ENCODE measurements around the gene BLID. TPM values are rescaled to one million over a fixed set of nuclear protein-coding genes. Genes with fewer than 3 reads are reported as not detected.

The BLID gene
- total and polyA plus RNA-seq, 10 of the 15 experiments (the other 5 are each of a cell fraction or from before 2014, with no cell fraction given), result not detected

GRCh38 chr11:122149202-122149601 is 33.2 kb upstream of the BLID start:
- POLR2A ChIA-PET, result no interaction called here
- DNase-seq (ENCODE audit: low read depth, low spot score), result no peak
- no peak overlapping the region for H2AFZ ChIP-seq (ENCODE audit: control insufficient read depth, low read depth, low read length)
- no peaks in the 10 kb centered on the region for H3K27me3 ChIP-seq (replicated peaks in 1 of 2; ENCODE audit: control insufficient read depth in 2 of 2, insufficient read depth in 2 of 2, low read length in 1 of 2)
- RAD21 ChIA-PET (ENCODE audit: unreplicated experiment), result no interaction called here
- in situ Hi-C loops (cut with MboI), result no loop called here
- TF ChIP-seq ZBTB11 (CRISPR knock-in tag; IDR thresholded peaks at IDR 0.05) (no peak), YY1 (IDR thresholded peaks at IDR 0.05; ENCODE audit: low read depth, low read length) (no peak), ZNF274 (IDR thresholded peaks at IDR 0.05; ENCODE audit: insufficient read depth, insufficient read length) (no peak), MYC (IDR thresholded peaks at IDR 0.05; ENCODE audit: insufficient read depth, insufficient read length, insufficient replicate concordance, low read length, severe bottlenecking) (no peak), TCF7 (IDR thresholded peaks at IDR 0.05; ENCODE audit: borderline replicate concordance) (no peak), RELA (IDR thresholded peaks at IDR 0.05; ENCODE audit: borderline replicate concordance, partially characterized antibody) (no peak), BHLHE40 (IDR thresholded peaks at IDR 0.05; ENCODE audit: borderline replicate concordance in 1 of 2, low read depth in 2 of 2, low read length in 1 of 2) (no peak), WRNIP1 (IDR thresholded peaks at IDR 0.05; ENCODE audit: borderline replicate concordance, low read depth, low read length) (no peak)
- TF ChIP-seq, protein P1, sequence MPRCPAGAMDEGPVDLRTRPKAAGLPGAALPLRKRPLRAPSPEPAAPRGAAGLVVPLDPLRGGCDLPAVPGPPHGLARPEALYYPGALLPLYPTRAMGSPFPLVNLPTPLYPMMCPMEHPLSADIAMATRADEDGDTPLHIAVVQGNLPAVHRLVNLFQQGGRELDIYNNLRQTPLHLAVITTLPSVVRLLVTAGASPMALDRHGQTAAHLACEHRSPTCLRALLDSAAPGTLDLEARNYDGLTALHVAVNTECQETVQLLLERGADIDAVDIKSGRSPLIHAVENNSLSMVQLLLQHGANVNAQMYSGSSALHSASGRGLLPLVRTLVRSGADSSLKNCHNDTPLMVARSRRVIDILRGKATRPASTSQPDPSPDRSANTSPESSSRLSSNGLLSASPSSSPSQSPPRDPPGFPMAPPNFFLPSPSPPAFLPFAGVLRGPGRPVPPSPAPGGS (IDR thresholded peaks at IDR 0.05; ENCODE audit: borderline replicate concordance, insufficient read depth, low read depth, low read length, poor library complexity, severe bottlenecking), result no peak
- TF ChIP-seq, protein P2, sequence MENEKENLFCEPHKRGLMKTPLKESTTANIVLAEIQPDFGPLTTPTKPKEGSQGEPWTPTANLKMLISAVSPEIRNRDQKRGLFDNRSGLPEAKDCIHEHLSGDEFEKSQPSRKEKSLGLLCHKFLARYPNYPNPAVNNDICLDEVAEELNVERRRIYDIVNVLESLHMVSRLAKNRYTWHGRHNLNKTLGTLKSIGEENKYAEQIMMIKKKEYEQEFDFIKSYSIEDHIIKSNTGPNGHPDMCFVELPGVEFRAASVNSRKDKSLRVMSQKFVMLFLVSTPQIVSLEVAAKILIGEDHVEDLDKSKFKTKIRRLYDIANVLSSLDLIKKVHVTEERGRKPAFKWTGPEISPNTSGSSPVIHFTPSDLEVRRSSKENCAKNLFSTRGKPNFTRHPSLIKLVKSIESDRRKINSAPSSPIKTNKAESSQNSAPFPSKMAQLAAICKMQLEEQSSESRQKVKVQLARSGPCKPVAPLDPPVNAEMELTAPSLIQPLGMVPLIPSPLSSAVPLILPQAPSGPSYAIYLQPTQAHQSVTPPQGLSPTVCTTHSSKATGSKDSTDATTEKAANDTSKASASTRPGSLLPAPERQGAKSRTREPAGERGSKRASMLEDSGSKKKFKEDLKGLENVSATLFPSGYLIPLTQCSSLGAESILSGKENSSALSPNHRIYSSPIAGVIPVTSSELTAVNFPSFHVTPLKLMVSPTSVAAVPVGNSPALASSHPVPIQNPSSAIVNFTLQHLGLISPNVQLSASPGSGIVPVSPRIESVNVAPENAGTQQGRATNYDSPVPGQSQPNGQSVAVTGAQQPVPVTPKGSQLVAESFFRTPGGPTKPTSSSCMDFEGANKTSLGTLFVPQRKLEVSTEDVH (IDR thresholded peaks at IDR 0.05; ENCODE audit: low read depth, partially characterized antibody), result no peak
- H3K9me3 ChIP-seq (replicated peaks; ENCODE audit: control insufficient read depth, insufficient read depth, low read length), result no peaks in the 10 kb centered on the region
- BruUV-seq (replicated peaks), result no TSS peak
- H3K79me2 ChIP-seq (ENCODE audit: control insufficient read depth, insufficient read depth, low read length), result no peaks in the 10 kb centered on the region
- FAIRE-seq, result no peak
- no peak overlapping the region for H3K9ac ChIP-seq (ENCODE audit: control insufficient read depth, insufficient read depth, low read length)
- no peak overlapping the region for H3K27ac ChIP-seq (ENCODE audit: control insufficient read depth, insufficient read depth)
- CTCF ChIA-PET, result interaction anchor here (0.6 kb wide), 1 partner anchor 21 kb away, joined by 3 read pairs; no protein-coding TSS in a partner anchor
- WGBS (ENCODE audit: insufficient coverage, insufficient replicate concordance, low lambda C conversion rate, missing lambda C conversion rate), result 23% methylated on average over 4 of the region's 4 CpGs
- intact Hi-C loops (cut with micrococcal nuclease; ENCODE audit: unreplicated experiment), result no loop called here
- H3K4me3 ChIP-seq, result no peak overlapping the region
- H4K20me1 ChIP-seq (ENCODE audit: control insufficient read depth, insufficient read depth), result no peaks in the 10 kb centered on the region
- H3K36me3 ChIP-seq (ENCODE audit: control insufficient read depth in 2 of 2, insufficient read depth in 2 of 2, low read length in 1 of 2), result no peaks in the 10 kb centered on the region
- ATAC-seq, result no peak
- H3K4me2 ChIP-seq (ENCODE audit: control insufficient read depth, insufficient read depth), result no peak overlapping the region
- SMC1A ChIA-PET (ENCODE audit: uncharacterized antibody, unreplicated experiment), result no interaction called here
- no peaks in the 10 kb centered on the region for H3K4me1 ChIP-seq (ENCODE audit: control insufficient read depth, insufficient read depth, low read length)
